GM19240 (cell line): ENCODE measurements around the gene FAT2.
"Not testable (repeated sequence)": the region's sequence is repeated elsewhere in the genome, so short reads cannot be mapped to it uniquely, and the experiment has no call there.

ENCODE experiments used
- DNase-seq: peaks from one replicate; pipeline ENCODE4 v3.0.0; 2011; ENCODE audit warnings: low spot score; ENCODE audit not compliant: insufficient read length

The FAT2 gene

GRCh38 chr5:151615431-151615830 is 24.3 kb upstream of the FAT2 start:
- DNase-seq: no peak

GRCh38 chr5:151614565-151614964 is 23.4 kb upstream of the FAT2 start:
- DNase-seq: no peak

- DNase-seq: peak; percentile 47
Observed at GRCh38 chr5:151612689-151613427, 21.7 kb upstream of the FAT2 start.

- DNase-seq: no peak
Observed at GRCh38 chr5:151611127-151611775, 20.1 kb upstream of the FAT2 start.

- no peak for DNase-seq
Observed at GRCh38 chr5:151608522-151608921, 17.4 kb upstream of the FAT2 start.

- no peak for DNase-seq
Observed at GRCh38 chr5:151607304-151607703, 16.2 kb upstream of the FAT2 start.

- DNase-seq: no peak
Observed at GRCh38 chr5:151605559-151605958, 14.4 kb upstream of the FAT2 start.

GRCh38 chr5:151602806-151603205 is 11.7 kb upstream of the FAT2 start:
- DNase-seq: no peak

- no peak for DNase-seq
Observed at GRCh38 chr5:151601391-151601790, 10.3 kb upstream of the FAT2 start.

- no peak for DNase-seq
Observed at GRCh38 chr5:151600069-151600665, 9.0 kb upstream of the FAT2 start.

- DNase-seq: no peak
Observed at GRCh38 chr5:151598984-151599383, 7.9 kb upstream of the FAT2 start.

- no peak for DNase-seq
Observed at GRCh38 chr5:151598549-151598948, 7.4 kb upstream of the FAT2 start.

- no peak for DNase-seq
Observed at GRCh38 chr5:151597749-151598148, 6.6 kb upstream of the FAT2 start.

GRCh38 chr5:151596828-151597539 is 5.9 kb upstream of the FAT2 start:
- no peak for DNase-seq

GRCh38 chr5:151595411-151595826 is 4.3 kb upstream of the FAT2 start:
- no peak for DNase-seq

GRCh38 chr5:151592855-151593408 is 1.8 kb upstream of the FAT2 start:
- DNase-seq: no peak

GRCh38 chr5:151589878-151590570 is 1.1 kb downstream of the FAT2 start:
- DNase-seq: no peak

GRCh38 chr5:151587796-151588555 is 3.2 kb downstream of the FAT2 start:
- no peak for DNase-seq

GRCh38 chr5:151585970-151586369 is 5.2 kb downstream of the FAT2 start:
- DNase-seq: no peak

GRCh38 chr5:151585344-151585743 is 5.8 kb downstream of the FAT2 start:
- DNase-seq: not testable (repeated sequence)
